Endothelial cell of umbilical vein (primary cell): ENCODE data around the gene RCAN3. TPM values are rescaled to one million over a fixed set of nuclear protein-coding genes. Genes with fewer than 3 reads are reported as not detected.
"Not testable (repeated sequence)": the region's sequence is repeated elsewhere in the genome, so short reads cannot be mapped to it uniquely, and the experiment has no call there.

Source experiments
- BruUV-seq: library from RNA; stranded (reverse); fragments of 400-500 nt; replicated peaks from 2 replicates; lab custom pipeline; 2021; lab: Mats Ljungman, UMichigan
- CTCF ChIA-PET: fragments of 300-600, 350-600 bp; sonication (Branson Sonifier 250); formaldehyde crosslinking; loops from one replicate; lab custom pipeline; 2021; ENCODE audit warnings: antibody characterized with exemption, inconsistent platforms; lab: Charles Lee
- POLR2A ChIA-PET: fragments of 300-600, 350-600 bp; sonication (Branson Sonifier 250); formaldehyde crosslinking; loops from one replicate; lab custom pipeline; 2021; ENCODE audit warnings: antibody characterized with exemption, inconsistent platforms; lab: Charles Lee
- DNase-seq: peaks from one replicate; pipeline ENCODE4 v3.0.0-alpha.2; 2011; ENCODE audit warnings: low read depth, low spot score
- FAIRE-seq: peaks from 2 replicates; lab custom pipeline; 2011; peaks lifted over from hg19 to GRCh38; lab: Jason Lieb, UNC
- H2AFZ ChIP-seq: 2 replicates; pipeline ENCODE4 v1.6.0; 2012; ENCODE audit warnings: low read depth, low read length, control low read depth, inconsistent platforms
- H3K27ac ChIP-seq: 2 replicates; pipeline ENCODE4 v1.5.1; 2011; ENCODE audit warnings: low read depth, mild to moderate bottlenecking, control low read depth, low read length, moderate library complexity; ENCODE audit not compliant: insufficient read depth
- H3K27me3 ChIP-seq, 2 experiments: 2 replicates each; pipeline versions ENCODE4 v1.6.0 to v1.6.1; 2011; ENCODE audit warnings: low read length in 2 of 2, mixed read lengths in 1 of 2; ENCODE audit not compliant: control insufficient read depth in 2 of 2, insufficient read depth in 2 of 2
- H3K36me3 ChIP-seq, 2 experiments: 2 replicates in 1 of 2; 3 replicates in 1 of 2; pipeline ENCODE4 v1.5.1; 2011; ENCODE audit warnings: low read length in 2 of 2, mild to moderate bottlenecking in 1 of 2, moderate library complexity in 1 of 2; ENCODE audit not compliant: control insufficient read depth in 2 of 2, insufficient read depth in 2 of 2; ENCODE audit errors: extremely low read depth in 1 of 2
- H3K4me1 ChIP-seq: 3 replicates; pipeline ENCODE4 v1.5.1; 2011; ENCODE audit warnings: mild to moderate bottlenecking, low read length; ENCODE audit not compliant: control insufficient read depth, insufficient read depth; ENCODE audit errors: extremely low read depth
- H3K4me2 ChIP-seq: 2 replicates; pipeline ENCODE4 v1.6.1; 2011; ENCODE audit warnings: low read length, control low read depth, mixed read lengths; ENCODE audit not compliant: insufficient read depth
- H3K4me3 ChIP-seq, 3 experiments: fragments of 200-600 bp in 1 of 3; sonication (generic), shearing (Covaris generic) in 1 of 3; replicated peaks in 1 of 3; 2 replicates each; pipeline ENCODE4 v1.5.1; 2011 to 2016; ENCODE audit warnings: control low read depth in 3 of 3, low read length in 3 of 3, mild to moderate bottlenecking in 2 of 3, inconsistent platforms in 1 of 3, low read depth in 1 of 3, moderate library complexity in 1 of 3; ENCODE audit not compliant: insufficient read depth in 1 of 3
- H3K79me2 ChIP-seq: 2 replicates; pipeline ENCODE4 v1.6.0; 2012; ENCODE audit warnings: low read length, inconsistent platforms; ENCODE audit not compliant: control insufficient read depth, insufficient read depth
- H3K9ac ChIP-seq: replicated peaks from 2 replicates; pipeline ENCODE3; 2011; ENCODE audit warnings: low read length, control low read depth; ENCODE audit not compliant: insufficient read depth; ENCODE audit errors: extremely low read depth
- H3K9me1 ChIP-seq: replicated peaks from 3 replicates; pipeline ENCODE4 v1.6.0; 2011; ENCODE audit warnings: mild to moderate bottlenecking, low read length; ENCODE audit not compliant: control insufficient read depth, insufficient read depth; ENCODE audit errors: extremely low read depth
- H3K9me3 ChIP-seq: replicated peaks from 2 replicates; pipeline ENCODE4 v1.5.1; 2012; ENCODE audit warnings: low read length, inconsistent platforms; ENCODE audit not compliant: control insufficient read depth, insufficient read depth
- H4K20me1 ChIP-seq: replicated peaks from 2 replicates; pipeline ENCODE3; 2011; ENCODE audit warnings: mild to moderate bottlenecking, low read length; ENCODE audit not compliant: control insufficient read depth, insufficient read depth; ENCODE audit errors: extremely low read depth
- FOS ChIP-seq: IDR thresholded peaks from 2 replicates; pipeline ENCODE4 v1.6.1; 2011; ENCODE audit warnings: mild to moderate bottlenecking, low read length, moderate library complexity, borderline replicate concordance; ENCODE audit not compliant: insufficient read depth
- JUN ChIP-seq: IDR thresholded peaks from 2 replicates; pipeline ENCODE4 v1.6.1; 2011; ENCODE audit warnings: borderline replicate concordance, low read depth; ENCODE audit not compliant: insufficient read length, insufficient read depth
- MAX ChIP-seq: IDR thresholded peaks from 2 replicates; pipeline ENCODE4 v1.6.1; 2011; ENCODE audit not compliant: insufficient read depth, insufficient read length
- MYC ChIP-seq: IDR thresholded peaks from one replicate; pipeline ENCODE4 v1.6.1; 2011; ENCODE audit warnings: mild to moderate bottlenecking, low read depth, low read length
- POLR2A ChIP-seq: IDR thresholded peaks from 2 replicates; pipeline ENCODE4 v1.6.1; 2012; ENCODE audit warnings: low read depth, mild to moderate bottlenecking, control low read depth, low read length
- dilution Hi-C: fragments of 300-500 bp; cut with MboI; formaldehyde crosslinking; loops from one replicate; pipeline ENCODE4 v1.15.0; 2019; ENCODE audit warnings: low sequenced_read_pairs; ENCODE audit not compliant: extremely low pct_ligation_motif_present
- intact Hi-C: fragments of 100-400 bp; cut with micrococcal nuclease; formaldehyde crosslinking; loops from one replicate; pipeline ENCODE4 v1.10.0; 2022
- polyA plus RNA-seq, 4 experiments: library from polyadenylated mRNA; depleted of rRNA in 3 of 4; stranded (reverse) in 3 of 4; unstranded in 1 of 4; fragments of >200 nt; gene quantifications; 2 replicates each; pipeline versions ENCODE4 v1.2.1 to v1.2.3, GENCODE V29; 2011 to 2012; ENCODE audit warnings: missing spikeins in 1 of 4
- total RNA-seq: library from RNA; stranded (reverse); gene quantifications from 2 replicates; pipeline ENCODE4 v1.2.3, GENCODE V29; 2021

The RCAN3 gene
- total and polyA plus RNA-seq, 2 donors (not counting 3 experiments of a cell fraction or from before 2014, with no cell fraction given) = 0.99 to 5.1 TPM

GRCh38 chr1:24462128-24462527 is 40.5 kb upstream of the RCAN3 start:
- intact Hi-C loops, BruUV-seq, H3K9me3 ChIP-seq, H3K9ac ChIP-seq, H4K20me1 ChIP-seq, H3K79me2 ChIP-seq, DNase-seq, H3K27me3 ChIP-seq, H3K27ac ChIP-seq, H3K9me1 ChIP-seq, dilution Hi-C loops, POLR2A ChIA-PET, H2AFZ ChIP-seq, H3K36me3 ChIP-seq, H3K4me1 ChIP-seq, H3K4me2 ChIP-seq, FAIRE-seq, H3K4me3 ChIP-seq: not testable (repeated sequence)
- TF ChIP-seq FOS = peak; percentile 13
- CTCF ChIA-PET = interaction anchor here (1.0 kb wide), 1 partner anchor 68 kb away, joined by 3 read pairs; no protein-coding TSS in a partner anchor

- Histone ChIP-seq H3K9ac (no peak overlapping the region), H3K4me3 (no peak overlapping the region), H4K20me1 (no peaks in the 10 kb centered on the region), H2AFZ (no peak overlapping the region), H3K36me3 (no peaks in the 10 kb centered on the region), H3K4me2 (no peak overlapping the region), H3K79me2 (no peaks in the 10 kb centered on the region), H3K27me3 (no peaks in the 10 kb centered on the region), H3K27ac (no peak overlapping the region), H3K4me1 (no peaks in the 10 kb centered on the region), H3K9me3 (no peaks in the 10 kb centered on the region), H3K9me1 (no peaks in the 10 kb centered on the region)
- intact Hi-C loops (no loop called here), dilution Hi-C loops (no loop called here)
- no peak for TF ChIP-seq JUN
- TF ChIP-seq POLR2A = no peak
- no peak for TF ChIP-seq MAX
- no peak for TF ChIP-seq MYC
- DNase-seq (no peak), FAIRE-seq (no peak)
- BruUV-seq = no TSS peak
- ChIA-PET CTCF (no interaction called here), POLR2A (no interaction called here)
Observed at GRCh38 chr1:24463776-24464735, 38.6 kb upstream of the RCAN3 start.
